MG63 (cell line): ENCODE results near the gene SDR39U1. TPM values are rescaled to one million over a fixed set of nuclear protein-coding genes. Genes with fewer than 3 reads are reported as not detected.

Experiments
- DNase-seq: peaks from one replicate; pipeline ENCODE4 v3.0.0-alpha.2; 2020
- H3K27me3 ChIP-seq: fragments of 250-450 bp; sonication (Bioruptor Pico); 2 replicates; pipeline ENCODE4 v1.5.1; 2020; ENCODE audit warnings: mild to moderate bottlenecking, moderate library complexity
- H3K36me3 ChIP-seq: fragments of 250-450 bp; sonication (Bioruptor Pico); 2 replicates; pipeline ENCODE4 v1.5.1; 2020; ENCODE audit warnings: mild to moderate bottlenecking, moderate library complexity
- H3K4me3 ChIP-seq: fragments of 250-450 bp; sonication (Bioruptor Pico); 2 replicates; pipeline ENCODE4 v1.5.1; 2020; ENCODE audit warnings: mild to moderate bottlenecking, moderate library complexity
- H3K9me3 ChIP-seq: fragments of 250-450 bp; sonication (Bioruptor Pico); 2 replicates; pipeline ENCODE4 v1.5.1; 2020; ENCODE audit warnings: mild to moderate bottlenecking, moderate library complexity
- total RNA-seq: library from RNA; depleted of rRNA; stranded (reverse); fragments of >200 nt; shearing (Covaris generic); gene quantifications from 2 replicates; pipeline ENCODE4 v1.2.3, GENCODE V29; 2014; ENCODE audit warnings: low replicate concordance

SDR39U1 gene
- total RNA-seq, 1 experiment from 2014 or later: 32.0 TPM

GRCh38 chr14:24434676-24435075 lies 7.9 kb downstream of the SDR39U1 start:
- DNase-seq: no peak
- Histone ChIP-seq H3K36me3 (peaks cover 45% of the 10 kb centered on the region), H3K9me3 (no peaks in the 10 kb centered on the region), H3K4me3 (no peak overlapping the region), H3K27me3 (no peaks in the 10 kb centered on the region)

DNA sequence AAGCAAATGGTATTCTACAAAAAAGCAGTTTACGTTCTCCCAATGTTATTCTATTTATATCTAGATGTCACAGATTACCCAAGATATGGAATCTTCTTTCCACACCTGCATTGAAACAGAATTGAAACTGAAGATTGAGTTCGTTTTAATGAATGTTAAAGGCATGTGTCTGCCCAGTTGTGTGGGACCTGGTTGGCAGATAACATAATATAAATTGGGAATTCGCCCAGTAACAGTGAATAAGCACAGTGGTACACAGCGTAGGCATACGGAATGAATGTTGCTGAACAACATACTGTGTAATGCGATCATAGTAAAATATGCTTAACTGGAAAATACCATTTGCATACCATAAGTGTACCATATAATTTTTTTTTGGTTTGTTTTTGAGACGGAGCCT lies 8.5 kb downstream of the SDR39U1 start:
- Histone ChIP-seq H3K27me3 (no peaks in the 10 kb centered on the region), H3K36me3 (peaks cover 40% of the 10 kb centered on the region), H3K4me3 (no peak overlapping the region), H3K9me3 (no peaks in the 10 kb centered on the region)
- DNase-seq: no peak

- no peaks in the 10 kb centered on the region for H3K27me3 ChIP-seq
- H3K4me3 ChIP-seq: no peak overlapping the region
- DNase-seq: no peak
- H3K9me3 ChIP-seq: no peaks in the 10 kb centered on the region
- H3K36me3 ChIP-seq: peaks cover 33% of the 10 kb centered on the region
Observed at GRCh38 chr14:24432259-24433131, 10.1 kb downstream of the SDR39U1 start.

DNA sequence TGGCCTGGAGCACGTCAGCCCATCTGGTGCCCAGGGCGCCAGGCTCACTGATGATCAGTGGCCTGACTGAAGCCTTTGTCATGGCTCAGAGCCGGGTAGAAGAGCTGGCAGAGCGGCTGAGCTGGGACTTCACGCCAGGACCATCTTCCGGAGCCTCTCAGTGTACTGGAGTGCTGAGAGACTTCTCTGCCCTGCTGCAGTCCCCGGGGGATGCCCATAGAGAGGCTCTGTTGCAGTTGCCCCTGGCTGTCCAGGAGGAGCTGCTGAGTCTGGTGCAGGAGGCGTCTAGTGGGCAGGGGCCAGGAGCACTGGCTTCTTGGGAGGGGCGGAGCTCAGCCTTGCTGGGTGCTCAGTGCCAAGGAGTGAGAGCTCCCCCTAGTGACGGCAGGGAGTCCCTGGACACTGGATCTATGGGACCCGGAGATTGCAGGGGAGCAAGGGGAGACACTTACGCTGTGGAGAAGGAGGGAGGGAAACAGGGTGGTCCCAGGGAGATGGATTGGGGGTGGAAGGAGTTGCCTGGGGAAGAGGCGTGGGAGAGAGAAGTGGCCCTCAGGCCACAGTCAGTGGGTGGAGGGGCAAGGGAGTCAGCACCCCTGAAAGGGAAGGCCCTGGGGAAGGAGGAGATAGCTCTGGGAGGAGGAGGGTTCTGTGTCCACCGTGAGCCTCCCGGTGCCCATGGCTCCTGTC lies 10.9 kb downstream of the SDR39U1 start:
- peak overlapping the region; percentile 74 for H3K4me3 ChIP-seq
- no peaks in the 10 kb centered on the region for H3K9me3 ChIP-seq
- H3K36me3 ChIP-seq: peaks cover 26% of the 10 kb centered on the region
- DNase-seq: peak; percentile 86
- no peaks in the 10 kb centered on the region for H3K27me3 ChIP-seq

GRCh38 chr14:24430682-24431568 lies 11.7 kb downstream of the SDR39U1 start:
- H3K27me3 ChIP-seq: no peaks in the 10 kb centered on the region
- DNase-seq: peak; percentile 62
- H3K4me3 ChIP-seq: peak overlapping the region; percentile 74
- no peaks in the 10 kb centered on the region for H3K9me3 ChIP-seq
- H3K36me3 ChIP-seq: peaks cover 26% of the 10 kb centered on the region

- Histone ChIP-seq H3K4me3 (peak overlapping the region; percentile 74), H3K9me3 (no peaks in the 10 kb centered on the region), H3K36me3 (peaks cover 26% of the 10 kb centered on the region), H3K27me3 (no peaks in the 10 kb centered on the region)
- peak; percentile 78 for DNase-seq
Observed at GRCh38 chr14:24430143-24430681, 12.4 kb downstream of the SDR39U1 start.

DNA sequence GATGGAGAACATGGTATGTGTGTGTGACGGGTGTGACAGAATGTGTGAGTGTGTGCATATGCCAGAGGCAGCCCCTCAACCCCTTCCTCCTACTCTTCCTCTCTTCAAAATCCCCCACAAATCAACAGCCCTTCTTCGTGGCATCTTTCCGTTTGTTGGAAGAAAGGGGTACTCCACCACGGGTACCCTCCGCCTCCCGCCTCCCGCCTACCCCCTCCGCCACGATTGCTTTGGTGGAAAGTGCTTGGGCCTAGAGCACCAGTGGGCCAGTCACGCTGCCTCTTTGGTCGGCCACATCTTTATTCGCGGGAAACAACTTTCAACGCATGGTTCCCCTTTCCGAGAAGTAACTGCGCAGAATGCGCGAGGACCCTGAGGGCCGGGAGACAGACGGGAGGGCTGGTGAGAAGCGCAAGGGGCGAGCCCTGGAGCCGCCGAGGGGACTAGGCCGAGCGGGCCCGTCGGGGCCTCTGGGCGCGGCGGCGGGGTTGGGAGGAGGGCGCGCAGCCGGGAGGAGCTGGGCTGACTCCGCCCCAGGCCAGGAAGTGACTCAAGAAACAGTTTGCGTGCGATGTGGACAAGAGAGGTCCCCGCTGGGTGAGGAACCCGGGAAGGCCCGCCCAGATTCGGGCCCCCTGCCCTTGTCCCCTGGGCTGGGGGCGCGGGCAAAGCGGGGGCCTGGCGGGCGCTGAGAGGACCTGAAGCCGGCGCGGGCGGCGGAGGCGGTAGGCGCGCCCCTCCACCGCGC lies 13.0 kb downstream of the SDR39U1 start, which contains the start of the genes CBLN3 and KHNYN:
CBLN3 (minus strand) TSS at position 274 of the 748 bp plus-strand sequence. CDS start 614 bp downstream, outside the sequence.
KHNYN (plus strand) TSS at position 560 of the 748 bp plus-strand sequence. CDS start 777 bp downstream, outside the sequence.
- DNase-seq: peak; percentile 91
- Histone ChIP-seq H3K9me3 (no peaks in the 10 kb centered on the region), H3K27me3 (no peaks in the 10 kb centered on the region), H3K4me3 (peak within 1 kb of the TSS; percentile 74), H3K36me3 (peaks cover 26% of the 10 kb centered on the region)

- Histone ChIP-seq H3K4me3 (peak overlapping the region; percentile 74; the same call in 1 of the 2 replicates), H3K9me3 (no peaks in the 10 kb centered on the region), H3K27me3 (no peaks in the 10 kb centered on the region), H3K36me3 (peaks cover 23% of the 10 kb centered on the region)
- DNase-seq: no peak
Observed at GRCh38 chr14:24428628-24429394, 13.8 kb downstream of the SDR39U1 start.

GRCh38 chr14:24427537-24428508 lies 14.8 kb downstream of the SDR39U1 start:
- H3K9me3 ChIP-seq: no peaks in the 10 kb centered on the region
- no peaks in the 10 kb centered on the region for H3K27me3 ChIP-seq
- DNase-seq: no peak
- no peak overlapping the region for H3K4me3 ChIP-seq
- H3K36me3 ChIP-seq: peaks cover 13% of the 10 kb centered on the region

- no peaks in the 10 kb centered on the region for H3K9me3 ChIP-seq
- no peaks in the 10 kb centered on the region for H3K27me3 ChIP-seq
- peaks cover 7% of the 10 kb centered on the region; the same call in 1 of the 2 replicates for H3K36me3 ChIP-seq
- no peak for DNase-seq
- H3K4me3 ChIP-seq: no peak overlapping the region
Observed at GRCh38 chr14:24426912-24427536, 15.6 kb downstream of the SDR39U1 start.

- Histone ChIP-seq H3K27me3 (no peaks in the 10 kb centered on the region), H3K36me3 (peaks cover 1% of the 10 kb centered on the region; the same call in 1 of the 2 replicates), H3K9me3 (no peaks in the 10 kb centered on the region), H3K4me3 (no peak overlapping the region)
- no peak for DNase-seq
Observed at GRCh38 chr14:24426150-24426911, 16.2 kb downstream of the SDR39U1 start.

- Histone ChIP-seq H3K4me3 (no peak overlapping the region), H3K27me3 (no peaks in the 10 kb centered on the region), H3K9me3 (no peaks in the 10 kb centered on the region), H3K36me3 (no peaks in the 10 kb centered on the region; the same call in 1 of the 2 replicates)
- DNase-seq: no peak
Observed at GRCh38 chr14:24425704-24426103, 16.9 kb downstream of the SDR39U1 start.
